Muscle layer of duodenum (tissue), 2 donors: Measurements from ENCODE around the gene MDGA2.

Experiments used
- H3K27ac ChIP-seq: one replicate; pipeline ENCODE4 v1.7.0; 2013; ENCODE audit warnings: mild to moderate bottlenecking, low read length
- H3K27me3 ChIP-seq: one replicate; pipeline ENCODE4 v1.7.0; 2013; ENCODE audit warnings: low read depth, mild to moderate bottlenecking, control low read depth, low read length
- H3K36me3 ChIP-seq, 2 donors: one replicate each; pipeline ENCODE4 v1.7.0; 2013; ENCODE audit warnings: low read length in 2 of 2, control low read depth in 1 of 2, mild to moderate bottlenecking in 1 of 2; ENCODE audit not compliant: insufficient read depth in 2 of 2, control insufficient read depth in 1 of 2
- H3K4me1 ChIP-seq, 2 donors: one replicate each; pipeline ENCODE4 v1.7.0; 2013; ENCODE audit warnings: low read length in 2 of 2, mild to moderate bottlenecking in 2 of 2, control low read depth in 1 of 2, moderate library complexity in 1 of 2; ENCODE audit not compliant: insufficient read depth in 2 of 2, control insufficient read depth in 1 of 2
- H3K4me3 ChIP-seq, 2 donors: one replicate each; pipeline ENCODE4 v1.7.0; 2013; ENCODE audit warnings: low read length in 2 of 2, low read depth in 1 of 2, mild to moderate bottlenecking in 1 of 2
- H3K9me3 ChIP-seq, 2 donors: one replicate each; pipeline ENCODE4 v1.7.0; 2013; ENCODE audit warnings: low read length in 2 of 2, control low read depth in 1 of 2, mild to moderate bottlenecking in 1 of 2; ENCODE audit not compliant: control insufficient read depth in 1 of 2
- donor health status: healthy.

MDGA2 gene

DNA sequence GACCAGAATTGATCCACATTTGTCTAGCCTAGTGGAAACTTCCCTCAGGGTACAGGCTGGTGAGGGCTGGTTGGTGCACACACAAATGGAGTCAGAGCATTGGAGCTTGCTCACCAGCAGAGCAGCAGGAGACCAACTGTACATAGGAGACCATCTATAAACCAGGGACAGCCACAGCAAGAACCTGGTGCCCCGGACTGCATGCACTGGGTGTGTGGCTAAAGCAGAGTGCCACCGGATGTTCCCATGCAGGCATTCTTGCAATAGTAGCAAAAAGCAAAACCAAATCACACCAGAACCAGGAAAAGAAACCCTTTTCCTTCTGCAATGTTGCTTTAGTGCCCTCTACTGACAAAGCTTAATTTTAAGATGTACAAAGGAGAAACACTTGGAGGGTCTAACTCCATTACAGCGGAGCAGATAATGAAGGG, 136.4 kb downstream of the MDGA2 start:
- no peak overlapping the region for H3K27ac ChIP-seq
- H3K4me1 ChIP-seq: no peaks in the 10 kb centered on the region
- no peak overlapping the region for H3K4me3 ChIP-seq

DNA sequence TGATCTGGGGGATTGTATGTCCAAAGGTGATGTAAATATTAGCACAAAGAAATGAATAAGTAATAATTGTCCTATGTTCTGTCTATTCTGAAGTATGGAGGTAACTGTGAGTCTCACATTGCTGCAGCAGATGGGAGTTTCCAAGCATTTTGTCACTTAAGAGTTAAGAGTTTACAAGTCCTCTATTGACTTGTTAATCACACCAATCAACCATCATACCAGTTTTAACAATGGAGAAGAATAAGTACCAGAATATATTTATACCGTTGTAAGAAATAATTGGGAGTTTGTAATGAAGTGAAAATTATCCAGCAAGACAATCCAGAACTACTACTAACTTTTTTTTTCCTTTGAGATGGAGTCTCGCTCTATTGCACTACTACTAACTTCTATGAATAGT, 139.1 kb downstream of the MDGA2 start:
- no peaks in the 10 kb centered on the region for H3K9me3 ChIP-seq
- no peaks in the 10 kb centered on the region for H3K36me3 ChIP-seq
- H3K4me3 ChIP-seq: no peak overlapping the region
- H3K4me1 ChIP-seq: no peaks in the 10 kb centered on the region
- H3K27me3 ChIP-seq: no peaks in the 10 kb centered on the region
- H3K27ac ChIP-seq: no peak overlapping the region

More for the DNA sequence above, 136.4 kb downstream of the MDGA2 start:
- Histone ChIP-seq H3K27me3 (no peaks in the 10 kb centered on the region), H3K9me3 (no peaks in the 10 kb centered on the region), H3K36me3 (no peaks in the 10 kb centered on the region)

DNA sequence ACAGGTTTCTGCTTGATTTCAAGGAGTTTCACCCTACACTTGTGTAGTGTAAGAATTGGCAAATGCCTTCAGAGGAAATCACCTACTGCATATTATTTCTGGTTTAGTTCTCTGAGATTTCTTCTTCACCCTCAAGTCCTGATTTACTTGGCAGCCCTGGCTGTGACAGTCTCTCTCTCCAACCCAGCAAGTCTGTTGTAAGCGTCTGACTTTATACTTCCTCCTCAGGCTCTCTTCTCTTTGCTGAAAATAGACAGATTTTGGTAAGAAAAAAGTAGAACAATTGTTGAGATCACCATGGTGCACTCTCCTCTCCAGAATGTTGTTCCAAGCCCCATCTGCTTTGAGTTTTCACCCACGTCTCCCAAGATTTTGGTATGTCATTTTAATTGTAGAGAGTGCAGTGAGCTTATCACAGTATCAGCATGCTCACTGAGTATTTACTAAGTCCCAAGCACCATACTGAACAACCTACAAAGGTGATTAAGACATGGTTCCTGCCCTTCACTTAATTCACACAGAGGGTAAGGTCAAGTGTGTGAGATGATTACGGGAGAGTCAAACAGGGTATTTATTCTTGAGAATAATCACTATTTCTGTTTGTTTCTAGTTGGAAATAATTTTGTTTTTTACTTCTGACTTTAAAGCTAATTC, 148.7 kb downstream of the MDGA2 start:
- H3K9me3 ChIP-seq: peaks cover 0 to 3% of the 10 kb centered on the region in 2 donors
- no peaks in the 10 kb centered on the region for H3K27me3 ChIP-seq
- H3K36me3 ChIP-seq: no peaks in the 10 kb centered on the region
- H3K4me3 ChIP-seq: no peak overlapping the region
- H3K4me1 ChIP-seq: no peaks in the 10 kb centered on the region
- H3K27ac ChIP-seq: no peak overlapping the region

DNA sequence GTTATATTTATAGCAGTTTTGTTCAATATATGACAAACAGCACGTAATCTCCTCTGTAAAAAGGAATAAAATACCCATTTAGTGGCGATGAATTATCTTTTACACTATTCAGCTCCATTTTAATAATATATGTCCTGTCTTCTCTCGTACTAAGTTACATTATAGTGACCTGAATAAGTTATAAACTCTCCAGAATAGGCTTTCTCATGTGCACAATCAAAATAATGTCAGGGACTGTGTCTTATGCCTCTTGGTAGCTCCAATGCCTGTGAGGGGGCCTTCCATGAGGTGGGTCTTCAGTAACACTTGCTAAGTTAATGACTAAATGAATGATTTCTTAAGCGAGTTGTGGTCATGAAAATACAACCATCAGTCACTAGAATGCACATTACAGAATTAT, 150.9 kb downstream of the MDGA2 start:
- Histone ChIP-seq H3K27ac (no peak overlapping the region), H3K27me3 (no peaks in the 10 kb centered on the region), H3K4me1 (no peaks in the 10 kb centered on the region), H3K36me3 (no peaks in the 10 kb centered on the region), H3K9me3 (no peaks in the 10 kb centered on the region), H3K4me3 (no peak overlapping the region)

DNA sequence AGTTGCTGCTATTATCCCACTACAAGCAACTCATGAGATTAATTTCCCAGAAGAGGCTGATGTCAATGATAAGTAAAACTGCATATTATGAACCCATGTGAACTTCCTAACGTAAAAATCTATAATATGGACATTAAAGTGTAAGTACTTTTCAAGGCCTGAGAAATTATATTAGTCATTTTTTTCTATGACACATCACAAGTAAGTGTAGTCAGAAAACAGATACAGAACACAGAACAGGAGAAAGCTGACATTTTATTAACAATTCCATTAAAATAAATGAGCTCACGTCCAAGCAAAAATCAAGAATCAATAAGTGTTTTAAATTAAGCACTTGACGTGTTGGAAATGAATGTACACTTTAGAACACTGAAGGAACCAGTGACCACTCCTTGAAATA, 155.0 kb downstream of the MDGA2 start:
- Histone ChIP-seq H3K36me3 (no peaks in the 10 kb centered on the region), H3K9me3 (no peaks in the 10 kb centered on the region), H3K4me1 (no peaks in the 10 kb centered on the region), H3K27ac (no peak overlapping the region), H3K27me3 (no peaks in the 10 kb centered on the region), H3K4me3 (no peak overlapping the region)

DNA sequence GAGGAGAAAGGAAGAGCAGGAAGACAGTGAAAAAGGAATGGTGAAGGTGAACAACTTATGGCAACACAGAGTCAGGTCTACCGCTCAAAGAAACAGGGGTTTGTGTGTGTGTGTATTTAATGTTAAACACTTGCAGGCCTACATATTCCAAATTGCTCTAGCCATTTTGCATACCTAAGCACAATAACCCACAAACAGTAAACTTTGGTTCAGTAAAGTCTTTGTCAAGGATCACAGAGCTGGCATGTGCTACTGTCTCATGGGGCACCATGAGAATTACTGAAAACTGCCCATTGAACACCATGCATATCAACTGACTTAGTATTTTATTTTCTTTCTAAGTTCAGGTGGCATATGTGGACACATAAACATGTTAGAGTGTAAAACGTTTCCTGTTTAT, 163.6 kb downstream of the MDGA2 start:
- no peaks in the 10 kb centered on the region for H3K27me3 ChIP-seq
- no peaks in the 10 kb centered on the region for H3K4me1 ChIP-seq
- H3K27ac ChIP-seq: no peak overlapping the region
- H3K36me3 ChIP-seq: no peaks in the 10 kb centered on the region
- H3K4me3 ChIP-seq: no peak overlapping the region
- H3K9me3 ChIP-seq: no peaks in the 10 kb centered on the region

DNA sequence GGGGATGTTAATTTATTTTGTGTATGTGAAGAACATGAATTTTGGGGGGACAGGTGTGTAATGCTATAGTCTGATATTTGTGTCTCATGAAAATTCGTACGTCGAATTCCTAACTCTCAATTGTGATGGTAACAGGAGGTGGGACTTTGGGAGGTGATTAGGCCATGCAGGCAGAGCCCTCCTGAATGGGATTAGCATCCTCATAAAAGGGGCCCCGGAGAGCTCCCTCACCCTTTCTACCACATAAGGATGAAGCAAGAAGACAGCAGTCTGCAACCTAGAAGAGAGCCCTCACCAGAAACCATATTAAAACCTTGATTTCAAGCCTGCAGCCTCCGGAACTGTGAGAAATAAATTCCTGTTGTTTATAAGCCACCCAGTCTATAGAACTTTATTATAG, 165.4 kb downstream of the MDGA2 start:
- no peaks in the 10 kb centered on the region for H3K9me3 ChIP-seq

DNA sequence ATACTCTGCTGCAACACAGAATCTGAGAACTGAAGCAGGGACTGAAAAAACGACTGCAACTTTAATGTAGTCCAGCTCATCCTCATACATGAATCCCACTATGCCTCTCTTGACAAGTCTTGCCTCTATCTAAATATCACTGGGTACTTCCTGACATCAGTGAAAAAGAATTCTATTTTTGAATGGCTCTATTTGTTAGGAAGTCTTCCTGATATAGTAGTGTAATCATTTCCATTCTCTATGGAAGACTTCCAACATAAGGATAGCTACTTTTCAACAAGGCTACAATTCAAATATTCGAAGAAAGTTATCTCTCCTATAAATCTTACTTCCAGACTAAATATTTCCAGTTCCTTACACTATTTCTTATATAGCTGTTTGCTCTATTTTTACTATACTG, 167.5 kb downstream of the MDGA2 start:
- no peaks in the 10 kb centered on the region for H3K27me3 ChIP-seq
- H3K9me3 ChIP-seq: no peaks in the 10 kb centered on the region
- H3K4me3 ChIP-seq: no peak overlapping the region
- no peaks in the 10 kb centered on the region for H3K4me1 ChIP-seq
- no peak overlapping the region for H3K27ac ChIP-seq
- no peaks in the 10 kb centered on the region for H3K36me3 ChIP-seq

More for the DNA sequence above, 165.4 kb downstream of the MDGA2 start:
- H3K4me3 ChIP-seq: no peak overlapping the region
- no peaks in the 10 kb centered on the region for H3K27me3 ChIP-seq
- H3K27ac ChIP-seq: no peak overlapping the region
- no peaks in the 10 kb centered on the region for H3K36me3 ChIP-seq
- H3K4me1 ChIP-seq: no peaks in the 10 kb centered on the region

DNA sequence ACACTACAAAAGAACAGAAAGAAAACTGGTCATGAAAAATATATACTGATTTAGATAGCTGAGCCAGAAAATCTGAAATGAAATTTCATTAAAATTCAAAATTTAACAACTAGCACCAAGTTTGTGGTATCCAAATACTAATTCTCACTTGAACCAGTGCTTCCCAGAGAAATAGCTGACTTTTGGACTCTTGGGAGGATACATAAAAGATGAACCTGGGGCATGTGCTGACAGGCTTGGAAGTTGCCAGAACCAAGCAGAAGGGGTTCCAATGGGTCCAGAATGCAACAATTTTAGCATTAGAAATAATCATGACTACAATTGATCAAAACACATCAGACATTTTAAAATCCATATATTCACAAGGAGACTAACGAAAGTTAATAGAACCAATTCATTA, 175.0 kb downstream of the MDGA2 start:
- Histone ChIP-seq H3K36me3 (no peaks in the 10 kb centered on the region), H3K27me3 (no peaks in the 10 kb centered on the region), H3K27ac (no peak overlapping the region), H3K4me1 (no peaks in the 10 kb centered on the region), H3K9me3 (no peaks in the 10 kb centered on the region), H3K4me3 (no peak overlapping the region)

DNA sequence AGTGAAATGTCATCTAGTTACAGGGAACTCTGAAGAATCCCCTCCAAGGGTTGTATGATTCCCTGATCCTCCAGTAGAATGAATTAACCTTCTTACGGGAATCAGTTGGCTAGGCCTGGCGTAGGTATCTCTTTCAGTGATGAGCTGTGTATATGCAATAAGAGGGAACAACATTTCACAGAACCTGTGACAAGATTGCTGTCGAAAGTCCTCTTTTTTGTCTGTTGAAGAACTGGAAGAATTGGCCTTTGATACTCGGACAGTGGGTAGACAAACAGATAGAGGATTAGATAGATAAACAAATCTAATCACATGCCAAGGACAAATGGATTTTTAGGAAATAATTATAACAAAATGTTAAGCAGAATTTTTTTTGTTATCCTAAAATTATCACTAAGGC, 184.6 kb downstream of the MDGA2 start:
- H3K4me1 ChIP-seq: no peaks in the 10 kb centered on the region
- H3K27me3 ChIP-seq: no peaks in the 10 kb centered on the region
- H3K27ac ChIP-seq: no peak overlapping the region
- no peak overlapping the region for H3K4me3 ChIP-seq
- no peaks in the 10 kb centered on the region for H3K36me3 ChIP-seq
- H3K9me3 ChIP-seq: no peaks in the 10 kb centered on the region

DNA sequence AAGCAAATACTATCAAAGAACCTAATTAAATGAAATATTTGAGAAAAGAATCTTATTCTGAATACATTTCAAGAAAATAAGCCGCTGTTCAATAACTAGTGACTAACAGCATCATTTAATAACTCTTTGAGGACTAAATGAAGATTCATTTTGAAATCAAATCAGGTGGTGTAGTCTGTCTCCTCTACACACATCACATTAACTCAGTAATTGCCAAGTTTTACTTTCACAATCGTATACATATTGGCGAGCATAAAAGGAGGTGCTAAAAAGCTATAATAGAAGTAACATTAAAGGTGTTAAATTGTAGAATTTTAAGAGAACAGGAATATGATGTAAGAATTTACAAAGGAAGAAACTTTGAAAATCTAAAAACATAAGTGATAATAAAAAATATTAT, 185.1 kb downstream of the MDGA2 start:
- Histone ChIP-seq H3K27me3 (no peaks in the 10 kb centered on the region), H3K4me1 (no peaks in the 10 kb centered on the region), H3K9me3 (no peaks in the 10 kb centered on the region), H3K36me3 (no peaks in the 10 kb centered on the region), H3K4me3 (no peak overlapping the region), H3K27ac (no peak overlapping the region)

DNA sequence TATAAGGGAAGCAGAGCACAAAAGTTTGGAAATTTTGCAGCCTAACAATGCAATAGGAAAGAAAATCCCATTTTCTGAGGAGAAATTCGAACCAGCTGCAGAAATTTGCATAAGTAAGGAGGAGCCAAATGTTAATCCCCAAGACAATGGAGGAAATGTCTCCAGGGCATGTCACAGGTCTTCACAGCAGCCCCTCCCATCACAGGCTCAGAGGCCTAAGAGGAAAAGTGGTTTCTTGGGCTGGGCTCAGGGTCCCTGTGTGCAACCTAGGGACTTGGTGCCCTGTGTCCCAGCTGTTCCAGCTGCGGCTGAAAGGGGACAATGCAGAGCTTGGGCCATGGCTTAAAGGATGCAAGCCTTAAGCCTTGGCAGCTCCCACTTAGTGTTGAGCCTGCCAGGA, 190.0 kb downstream of the MDGA2 start:
- Histone ChIP-seq H3K4me1 (no peaks in the 10 kb centered on the region), H3K36me3 (no peaks in the 10 kb centered on the region), H3K4me3 (no peak overlapping the region), H3K9me3 (no peaks in the 10 kb centered on the region), H3K27ac (no peak overlapping the region), H3K27me3 (no peaks in the 10 kb centered on the region)
